Cerebellar nuclear complex (tissue), 1 donor: Measurements from ENCODE around the gene ODAD4.

Experiments
- DNase-seq, 2 experiments: peaks; one replicate each; lab custom pipeline; 2025; lab: John Stamatoyannopoulos, UW

The ODAD4 gene

DNA sequence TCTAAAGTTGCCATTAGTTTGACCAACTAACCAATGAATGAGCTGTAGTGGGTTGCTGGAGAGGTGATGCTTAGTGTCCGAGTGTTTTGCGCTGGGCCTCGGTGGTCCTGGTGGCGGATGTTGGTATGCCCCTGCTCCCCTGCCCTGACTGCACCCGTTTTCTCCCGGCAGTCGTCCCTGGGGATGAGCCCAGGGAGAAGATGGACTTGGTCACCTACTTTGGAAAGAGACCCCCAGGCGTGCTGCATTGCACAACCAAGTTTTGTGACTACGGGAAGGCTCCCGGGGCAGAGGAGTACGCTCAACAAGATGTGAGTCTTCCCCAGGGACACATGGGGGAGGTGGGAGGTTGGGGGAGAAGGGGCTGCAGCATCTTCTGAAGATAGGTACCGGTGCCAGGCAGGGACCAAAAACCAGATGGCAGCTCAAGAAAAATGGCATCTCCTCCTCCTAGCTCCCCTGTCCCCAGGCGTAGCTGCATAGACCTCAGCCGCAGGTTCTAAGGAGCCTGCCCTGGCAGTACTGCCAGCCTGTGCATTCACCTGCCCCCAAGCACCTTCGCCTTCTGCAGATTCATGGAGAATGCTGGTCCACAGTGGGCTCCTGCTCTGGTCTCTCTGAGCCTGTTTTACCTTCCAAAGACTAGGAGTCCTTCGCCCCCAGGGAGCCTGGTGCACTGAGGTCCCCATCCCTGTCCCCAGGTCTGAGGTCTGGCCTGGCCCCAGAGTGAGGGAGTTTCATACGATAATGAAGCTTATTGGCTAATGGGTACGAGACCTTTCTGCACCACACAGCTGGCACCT lies 41.5 kb downstream of the ODAD4 start:
- DNase-seq, result no peak

DNA sequence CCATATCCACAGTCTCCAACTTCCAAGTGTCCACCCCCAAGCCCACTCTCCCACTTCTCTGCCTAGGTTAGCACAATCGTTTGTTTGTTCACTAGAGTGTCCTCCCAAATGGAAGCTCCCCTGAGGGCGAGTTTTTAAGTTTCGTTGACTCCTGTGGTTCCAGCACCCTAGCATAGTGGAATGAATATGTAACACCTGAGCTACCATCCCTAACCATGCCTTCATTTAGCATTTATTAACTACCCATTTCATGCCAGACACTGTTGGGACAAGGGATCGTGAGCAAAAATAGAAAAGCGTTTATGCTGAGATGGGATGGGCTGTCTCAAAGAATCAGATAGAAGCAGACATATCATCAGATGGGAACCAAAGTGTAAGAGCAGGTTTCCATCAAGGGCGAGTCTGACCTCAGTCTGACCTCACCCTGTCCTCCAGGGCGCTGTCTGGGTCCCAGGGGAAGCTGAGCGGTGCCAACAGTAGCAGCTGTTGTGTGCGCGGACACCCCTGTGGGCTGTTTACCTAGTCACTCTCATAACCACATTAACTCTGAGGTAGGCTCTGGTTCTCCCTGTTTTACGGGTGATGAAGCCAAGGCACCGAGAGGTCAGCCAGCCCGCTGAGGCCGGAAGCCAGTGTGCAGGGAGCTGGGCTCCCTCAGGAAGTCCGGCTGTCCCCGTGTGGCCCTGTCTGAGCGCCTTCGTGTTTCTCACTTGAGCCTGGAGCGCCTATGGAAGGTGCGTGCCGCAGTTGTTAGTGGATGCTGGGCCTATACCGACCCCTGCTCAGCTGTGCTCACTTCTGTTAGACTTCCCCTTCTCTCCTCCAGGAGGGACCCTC lies 42.4 kb downstream of the ODAD4 start:
- no peak for DNase-seq

DNA sequence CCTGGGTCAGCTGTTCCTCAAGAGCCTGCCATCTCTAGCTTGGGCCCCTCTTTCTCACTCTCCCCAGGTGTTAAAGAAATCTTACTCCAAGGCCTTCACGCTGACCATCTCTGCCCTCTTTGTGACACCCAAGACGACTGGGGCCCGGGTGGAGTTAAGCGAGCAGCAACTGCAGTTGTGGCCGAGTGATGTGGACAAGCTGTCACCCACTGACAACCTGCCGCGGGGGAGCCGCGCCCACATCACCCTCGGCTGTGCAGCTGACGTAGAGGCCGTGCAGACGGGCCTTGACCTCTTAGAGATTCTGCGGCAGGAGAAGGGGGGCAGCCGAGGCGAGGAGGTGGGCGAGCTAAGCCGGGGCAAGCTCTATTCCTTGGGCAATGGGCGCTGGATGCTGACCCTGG lies 43.0 kb downstream of the ODAD4 start:
- no peak for DNase-seq

DNA sequence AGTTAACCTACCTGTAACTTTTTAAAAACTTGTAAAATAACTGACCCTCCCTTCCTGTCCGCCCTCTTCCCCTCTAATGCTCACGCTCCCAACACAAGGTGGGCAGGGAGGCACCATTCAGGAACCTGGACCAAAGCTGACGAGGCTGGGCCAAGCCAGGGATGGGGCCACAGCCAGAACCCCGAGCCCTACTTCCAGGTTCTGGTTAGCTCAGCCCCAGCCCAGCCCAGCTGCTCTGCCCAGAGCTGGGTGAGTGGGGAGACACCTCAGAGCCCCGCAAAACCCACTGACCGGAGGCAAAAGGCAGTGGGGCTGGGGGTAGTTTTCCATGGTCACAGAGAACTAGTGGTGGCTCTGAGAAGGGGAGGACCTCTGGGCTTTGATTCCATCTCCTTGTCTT lies 43.6 kb downstream of the ODAD4 start:
- no peak for DNase-seq

DNA sequence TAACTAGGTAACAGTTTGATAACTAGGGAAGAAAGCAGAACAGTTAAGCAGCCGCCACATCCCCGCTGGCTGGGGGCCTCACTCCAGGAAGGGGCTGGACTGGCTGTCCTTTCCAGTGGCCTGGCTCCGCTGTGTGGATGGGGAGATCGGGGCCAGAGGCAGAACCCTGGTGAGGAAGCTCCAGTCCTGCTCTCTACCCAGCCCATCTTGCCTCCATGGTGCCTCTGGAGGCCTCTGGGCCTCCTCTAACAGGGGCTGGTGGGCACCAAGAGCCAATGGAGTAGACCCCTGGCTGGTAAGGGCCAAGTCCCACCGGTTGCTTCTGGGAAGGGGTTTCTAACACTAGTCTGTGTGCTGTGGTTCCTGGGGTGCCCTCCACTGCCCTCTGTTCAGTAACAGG lies 44.2 kb downstream of the ODAD4 start:
- no peak for DNase-seq

DNA sequence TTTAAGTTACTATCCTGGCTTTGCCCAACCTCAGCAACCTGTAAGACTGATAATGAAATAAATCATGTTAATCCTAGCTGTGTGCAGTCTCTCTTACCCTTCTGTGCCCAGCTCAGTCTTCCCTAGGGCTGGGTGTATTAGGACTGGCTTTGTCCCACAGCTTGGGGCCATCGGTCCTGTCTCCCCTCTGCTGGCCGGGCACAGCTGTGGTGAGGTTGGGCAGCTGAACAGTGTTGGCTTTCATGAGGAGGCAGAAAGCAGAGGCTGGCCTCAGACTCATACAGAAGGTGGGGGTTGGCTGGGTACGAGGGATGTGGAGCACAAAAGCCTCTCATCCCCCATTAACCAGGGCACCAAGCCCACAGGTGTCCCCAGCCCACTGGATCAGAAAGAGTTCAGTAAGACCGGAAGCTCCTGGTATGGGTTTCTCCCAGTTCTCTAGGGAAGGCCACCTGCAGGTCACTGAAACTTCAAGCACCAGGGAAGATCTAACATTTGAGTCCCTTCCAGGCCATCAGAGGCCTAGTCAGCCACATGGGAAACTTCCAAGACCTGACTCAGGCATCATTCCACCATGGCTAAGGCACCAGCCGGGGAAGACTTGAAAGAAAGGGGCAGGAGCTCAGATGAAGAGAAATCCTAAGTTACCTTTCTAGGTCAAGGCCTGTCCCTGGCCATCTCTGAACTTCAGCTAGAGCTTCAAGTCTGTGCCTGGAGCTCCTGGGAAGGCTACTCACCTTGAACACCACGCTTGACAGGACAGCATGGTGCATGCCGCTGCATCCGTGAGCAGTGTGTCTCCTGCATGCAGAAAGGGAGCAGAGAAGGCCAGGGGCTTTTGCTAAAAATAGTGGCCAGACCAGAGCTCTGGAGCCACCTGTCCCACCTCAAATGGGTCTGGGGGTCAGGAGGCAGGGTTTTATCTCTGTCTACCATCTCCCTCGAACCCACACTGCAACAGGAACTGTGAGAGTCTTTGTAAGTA lies 45.0 kb downstream of the ODAD4 start:
- no peak for DNase-seq

DNA sequence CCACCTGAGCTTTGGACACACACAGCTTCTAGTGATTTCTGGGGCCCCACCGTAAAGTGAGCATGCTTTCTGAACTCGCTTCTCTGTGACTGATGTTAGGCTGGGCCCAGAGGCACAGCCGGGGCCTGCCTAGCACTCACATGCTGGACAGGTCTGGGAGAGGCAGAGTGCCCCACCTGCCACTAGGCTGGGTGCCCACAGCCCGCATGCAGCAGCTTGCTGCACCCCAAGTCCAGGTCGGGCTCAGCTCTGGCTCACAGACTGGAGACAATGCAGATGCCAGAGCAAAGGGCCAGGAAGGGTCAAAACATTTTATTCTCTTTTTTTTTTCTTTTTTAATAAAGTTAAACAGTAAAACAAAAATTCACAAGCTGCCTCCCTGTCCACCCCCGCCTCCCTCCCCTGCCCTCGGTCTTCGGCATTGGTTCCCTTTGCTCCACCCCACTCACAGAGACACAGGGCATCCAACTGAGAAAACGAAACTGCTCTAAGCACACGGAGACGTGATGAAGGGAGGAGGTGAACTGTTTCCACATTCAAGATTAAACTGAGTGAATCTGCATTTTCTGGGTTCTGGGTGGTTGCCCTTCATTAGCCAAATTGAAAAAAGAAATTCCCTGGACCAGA lies 45.8 kb downstream of the ODAD4 start:
- no peak for DNase-seq

DNA sequence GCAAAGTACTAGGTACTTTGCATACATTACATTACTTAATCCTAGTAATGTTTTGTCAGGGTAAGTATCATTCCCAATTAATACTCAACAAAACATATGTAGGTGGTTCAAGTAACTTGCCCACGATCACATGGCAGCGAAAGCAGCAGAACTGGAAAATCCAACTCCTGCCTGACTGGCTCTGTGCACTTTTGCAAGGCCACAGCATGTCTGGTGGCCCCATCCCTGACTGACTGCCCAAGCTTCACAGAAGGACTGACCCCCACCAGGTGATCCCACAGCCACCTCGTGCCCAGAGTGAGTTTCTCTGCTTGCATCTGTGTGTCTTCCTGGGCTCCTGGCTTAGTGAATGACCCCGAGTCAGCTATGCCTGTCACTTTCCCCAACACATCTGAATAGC lies 47.6 kb downstream of the ODAD4 start:
- no peak for DNase-seq

DNA sequence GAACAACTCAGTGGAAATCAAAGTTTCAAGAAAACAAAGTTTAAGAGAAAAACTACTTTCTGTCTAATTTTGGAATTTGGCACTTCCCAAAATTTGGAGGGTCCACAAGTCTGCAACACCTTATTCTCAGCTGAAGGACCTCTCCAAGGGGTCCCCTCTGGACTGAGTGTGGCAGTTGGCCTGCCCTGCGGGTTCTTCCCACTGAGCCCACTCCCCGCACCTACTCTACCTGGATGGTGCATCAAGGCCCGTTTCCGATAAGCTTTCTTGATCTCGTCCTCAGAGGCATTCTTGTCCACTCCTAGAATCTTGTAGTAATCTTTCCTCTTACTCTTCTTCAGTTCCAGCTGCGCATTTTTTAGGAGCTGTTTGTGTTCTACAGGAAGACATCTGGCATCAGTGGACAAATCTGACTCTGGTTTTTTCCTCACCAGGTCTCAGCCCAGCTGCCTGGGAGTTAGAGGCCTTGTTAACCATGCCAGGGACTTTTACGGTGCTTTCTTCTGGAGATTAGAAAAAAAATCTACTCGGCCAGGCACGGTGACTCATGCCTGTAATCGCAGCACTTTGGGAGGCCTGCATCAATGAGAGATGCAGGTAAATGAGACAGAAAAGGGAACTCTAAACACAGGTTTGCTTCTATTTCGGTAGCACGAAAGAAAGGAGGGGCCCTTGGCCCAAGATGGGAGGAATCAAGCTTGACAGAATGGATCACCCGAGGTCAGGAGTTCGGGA lies 51.8 kb downstream of the ODAD4 start:
- DNase-seq, result no peak

DNA sequence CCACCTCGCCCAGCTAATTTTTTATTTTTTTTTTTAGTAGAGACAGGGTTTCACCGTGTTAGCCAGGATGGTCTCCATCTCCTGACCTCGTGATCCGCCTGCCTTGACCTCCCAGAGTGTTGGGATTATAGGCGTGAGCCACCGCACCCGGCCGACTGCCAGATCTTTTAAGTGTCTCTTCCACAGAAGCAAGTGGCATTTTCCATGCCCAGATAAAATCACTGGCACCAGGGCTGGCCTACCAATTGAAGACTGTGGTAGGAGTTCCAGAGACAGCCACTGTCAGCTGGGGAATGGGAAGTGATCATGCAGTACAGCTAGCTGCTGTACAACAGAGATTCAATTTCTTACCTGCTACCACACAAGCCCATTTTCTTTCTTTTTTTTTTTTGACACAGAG lies 54.0 kb downstream of the ODAD4 start:
- no peak for DNase-seq

DNA sequence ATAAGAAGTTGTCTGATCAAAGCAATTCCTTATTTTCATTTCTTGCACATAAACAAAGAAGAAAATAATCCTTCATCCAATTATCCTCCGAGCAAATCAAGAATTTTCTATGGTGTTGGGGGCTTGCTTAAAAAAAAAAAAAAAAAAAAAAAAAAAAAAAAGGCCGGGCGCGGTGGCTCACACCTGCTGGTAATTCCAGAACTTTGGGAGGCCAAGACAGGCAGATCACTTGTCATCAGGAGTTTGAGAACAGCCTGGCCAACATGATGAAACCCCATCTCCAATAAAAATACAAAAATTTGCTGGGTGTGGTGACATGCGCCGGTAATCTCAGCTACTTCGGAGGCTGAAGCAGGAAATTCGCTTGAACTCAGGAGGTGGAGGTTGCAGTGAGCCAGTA lies 55.5 kb downstream of the ODAD4 start:
- DNase-seq, result no peak

DNA sequence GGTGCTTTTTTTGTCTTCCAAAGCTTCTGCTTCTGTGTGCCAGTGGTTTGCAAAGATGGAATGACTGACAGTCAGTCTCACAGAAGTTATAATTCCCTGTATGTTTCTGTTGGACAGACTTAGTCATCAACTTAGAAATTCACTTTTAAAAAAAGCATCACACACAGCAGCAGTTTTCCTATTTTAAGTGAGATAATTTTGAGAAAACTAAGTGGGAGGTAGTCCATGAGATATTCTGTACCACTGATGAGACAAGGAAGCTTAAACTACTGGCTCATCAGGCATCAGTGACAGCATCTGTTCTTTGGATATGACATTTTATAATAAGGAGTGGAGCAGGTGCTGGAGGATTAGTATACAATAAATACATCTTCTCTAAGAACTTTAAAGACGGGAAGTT lies 56.2 kb downstream of the ODAD4 start:
- DNase-seq, result no peak

DNA sequence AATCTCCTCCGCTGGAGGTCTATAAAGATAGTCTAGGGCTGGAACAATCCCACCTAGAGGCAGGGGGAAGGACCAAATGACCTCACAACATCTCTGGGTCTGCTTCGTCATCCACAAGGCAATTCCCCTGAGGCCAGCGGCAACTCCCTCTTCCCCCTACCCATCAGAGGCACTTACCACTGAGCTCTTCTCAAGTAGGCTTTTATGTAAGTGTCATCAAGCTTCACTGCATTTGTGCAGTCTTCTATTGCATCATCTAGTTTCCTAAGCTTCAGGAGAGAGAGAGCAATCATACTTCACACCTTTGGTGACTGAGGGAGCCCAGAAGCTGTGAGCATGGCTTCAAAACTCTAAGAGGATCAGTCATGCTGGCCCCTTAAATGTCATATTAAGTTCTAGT lies 57.2 kb downstream of the ODAD4 start:
- DNase-seq, result no peak

DNA sequence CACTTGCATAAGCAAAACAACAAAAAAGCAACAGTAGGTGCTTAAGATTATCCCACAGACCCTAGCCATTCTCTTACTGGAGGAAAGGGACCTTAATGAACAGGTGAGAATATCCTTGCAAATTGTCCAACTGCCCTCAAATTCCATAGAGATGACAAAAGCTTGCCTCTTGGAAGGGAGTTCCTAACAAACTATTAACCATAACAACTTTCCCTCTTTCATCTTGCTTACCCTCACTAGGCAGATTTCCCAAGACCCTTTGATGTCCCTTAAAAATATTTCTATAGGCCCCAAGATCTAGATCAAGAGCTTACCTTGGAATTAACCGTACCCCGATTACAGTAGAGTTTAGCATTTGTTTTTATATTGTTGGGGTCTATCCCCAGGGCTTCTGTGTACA lies 58.0 kb downstream of the ODAD4 start:
- DNase-seq, result no peak

DNA sequence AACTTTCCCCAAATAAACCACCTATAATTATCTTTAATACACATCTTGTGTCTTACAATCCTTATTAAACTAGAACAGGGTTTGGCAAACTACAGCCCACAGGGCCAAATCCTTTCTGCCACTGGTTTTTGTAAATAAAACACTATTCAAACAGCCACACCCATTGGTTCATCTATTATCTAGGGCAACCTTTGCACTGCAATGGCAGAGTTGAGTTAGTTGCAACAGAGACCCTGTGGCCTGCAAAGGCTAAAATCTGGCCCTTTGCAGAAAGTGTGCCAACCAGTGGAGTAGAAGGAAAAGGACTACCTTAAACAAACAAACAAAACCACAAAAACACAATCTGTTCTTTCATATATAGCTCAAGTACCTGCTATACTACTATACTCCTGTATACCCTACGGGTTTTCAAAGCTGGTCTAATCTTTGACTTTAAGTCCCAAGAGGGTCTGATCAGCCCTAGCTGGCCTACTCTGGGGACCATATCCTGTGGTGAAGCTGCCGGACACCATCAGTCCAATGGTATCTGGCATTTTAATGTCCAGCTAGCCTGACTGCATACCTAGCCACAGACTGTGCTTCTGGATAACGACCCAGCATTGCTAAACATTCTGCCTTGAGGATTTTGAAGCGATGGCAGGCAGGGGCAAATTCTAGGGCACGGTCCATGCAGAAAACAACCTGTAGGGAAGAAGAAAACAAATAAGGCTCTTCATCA lies 59.4 kb downstream of the ODAD4 start:
- no peak for DNase-seq

DNA sequence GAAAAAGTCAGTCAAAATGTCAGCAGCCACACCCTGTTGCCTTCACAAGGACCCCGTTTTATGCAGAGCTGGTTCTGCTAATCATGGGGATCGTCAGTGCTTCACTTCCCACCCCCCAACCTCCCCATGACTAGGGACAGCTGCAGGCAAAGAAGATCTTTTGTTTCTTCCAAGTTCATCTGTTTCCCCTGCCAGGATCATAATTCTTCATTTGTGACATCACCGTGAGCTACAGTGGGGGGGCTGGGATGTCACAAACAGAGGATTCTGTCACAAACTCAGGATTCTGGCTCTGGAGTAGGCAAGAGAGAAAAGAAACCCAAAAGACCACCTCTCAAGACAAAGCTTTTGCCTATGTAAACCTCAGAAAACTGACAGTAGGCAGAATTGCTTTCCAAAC lies 62.2 kb downstream of the ODAD4 start:
- no peak for DNase-seq

DNA sequence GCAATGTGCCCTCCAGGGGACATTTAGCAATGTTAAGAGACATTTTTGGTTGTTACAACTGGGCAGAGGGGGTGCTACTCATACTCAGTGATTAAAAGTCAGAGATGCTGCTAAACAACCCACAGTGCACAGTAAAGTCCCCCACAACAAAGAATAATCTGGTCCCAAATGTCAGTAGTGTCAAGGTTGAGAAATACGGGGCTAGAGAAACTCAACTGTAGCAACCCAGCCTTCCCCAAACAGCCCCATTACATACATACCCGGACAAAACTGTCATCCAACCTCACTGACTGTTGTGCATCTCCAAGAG lies 66.4 kb downstream of the ODAD4 start:
- DNase-seq, result no peak

DNA sequence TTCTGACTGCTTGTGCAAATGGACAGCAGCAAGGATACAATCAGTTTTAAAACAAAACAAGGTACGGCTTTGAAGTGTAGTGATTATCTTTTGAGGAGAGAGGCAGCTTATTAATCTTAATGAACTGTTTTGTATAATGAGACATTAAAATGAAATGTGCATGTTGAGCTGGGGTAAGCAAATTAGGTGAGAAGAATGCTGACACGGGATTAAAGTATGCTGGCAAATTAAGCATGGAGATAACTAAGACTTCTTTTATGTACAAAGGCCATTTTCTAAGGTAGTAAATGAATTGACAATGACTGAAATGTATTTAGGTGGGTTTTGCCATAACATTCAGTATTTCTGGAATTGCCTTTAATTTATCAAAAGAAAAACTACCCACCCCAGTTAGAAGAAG lies 68.1 kb downstream of the ODAD4 start:
- no peak for DNase-seq

DNA sequence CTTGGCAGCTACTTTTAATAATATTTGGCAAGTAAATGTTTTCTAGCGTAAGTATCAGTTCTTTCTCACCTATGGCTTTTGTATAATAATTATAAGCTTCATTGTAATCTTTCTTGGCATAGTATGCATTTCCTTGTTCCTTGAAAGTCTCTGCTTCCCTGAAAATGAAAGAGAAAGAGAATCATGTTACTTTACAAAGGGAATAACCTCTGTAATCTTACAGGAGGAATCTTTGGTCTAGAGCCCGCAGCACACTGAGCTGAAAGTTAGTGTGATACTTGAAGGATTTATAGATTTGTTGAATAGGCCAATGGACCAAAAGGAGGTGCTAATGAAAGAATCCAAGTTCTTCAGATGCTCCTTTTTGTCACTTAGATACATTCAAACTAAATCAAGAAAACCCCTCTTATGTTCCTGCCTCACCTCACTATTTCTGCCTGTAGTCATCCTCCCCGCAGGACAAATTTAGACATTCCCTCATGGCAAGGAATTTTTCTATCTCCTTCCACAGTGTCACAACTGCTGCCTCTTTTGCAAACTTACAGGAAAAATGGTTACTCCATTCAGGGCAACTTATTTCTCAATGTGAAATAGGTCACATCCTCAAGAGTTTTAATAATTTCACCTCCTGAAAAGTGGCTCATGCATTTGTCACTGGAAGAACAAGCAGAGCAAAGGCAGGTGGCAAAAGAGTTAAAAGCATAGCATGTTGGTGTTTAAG lies 70.2 kb downstream of the ODAD4 start:
- no peak for DNase-seq

DNA sequence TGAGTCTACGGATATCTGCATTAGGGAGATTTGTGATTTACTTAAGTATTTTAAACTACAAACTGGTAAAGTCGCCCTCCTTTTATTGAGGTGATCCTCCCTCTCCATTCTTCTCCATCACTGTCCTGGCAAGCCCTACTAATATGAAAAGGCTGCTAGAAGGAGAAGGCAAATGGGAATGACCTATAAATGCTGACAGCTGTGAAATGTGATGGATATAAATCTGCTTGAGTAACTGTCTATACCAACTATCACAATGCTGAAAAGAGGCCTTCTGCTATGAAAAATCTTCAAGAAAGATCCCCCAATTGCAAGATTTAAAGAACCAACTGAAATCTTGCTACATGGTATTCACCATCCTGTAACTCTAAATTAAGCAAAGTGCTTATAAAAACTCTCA lies 71.3 kb downstream of the ODAD4 start:
- DNase-seq, result no peak
